Caco-2 (cell line): ENCODE measurements around the gene ARHGAP21. TPM values are rescaled to one million over a fixed set of nuclear protein-coding genes. Genes with fewer than 3 reads are reported as not detected.
A peak's percentile ranks its signal among the peaks of the same experiment; 100 is the strongest.

Experiments
- BruUV-seq: library from RNA; stranded (reverse); fragments of 400-500 nt; replicated peaks from 2 replicates; lab custom pipeline; 2021; lab: Mats Ljungman, UMichigan
- CTCF ChIA-PET: fragments of 300-600 bp; sonication (Branson Sonifier 250); formaldehyde crosslinking; loops from one replicate; lab custom pipeline; 2022; ENCODE audit warnings: antibody characterized with exemption; lab: Charles Lee
- POLR2A ChIA-PET: fragments of 300-600 bp; sonication (Branson Sonifier 250); formaldehyde crosslinking; loops from one replicate; lab custom pipeline; 2022; ENCODE audit warnings: antibody characterized with exemption; lab: Charles Lee
- DNase-seq, 2 experiments: peaks; one replicate each; pipeline versions ENCODE4 v3.0.0 to v3.0.0-alpha.2; 2020 to 2022
- H3K27me3 ChIP-seq: replicated peaks from 2 replicates; pipeline ENCODE4 v1.6.0; 2011; ENCODE audit warnings: low read length; ENCODE audit not compliant: control insufficient read depth, insufficient read depth
- H3K36me3 ChIP-seq: 2 replicates; pipeline ENCODE4 v1.5.1; 2011; ENCODE audit warnings: low read length; ENCODE audit not compliant: control insufficient read depth, insufficient read depth
- H3K4me1 ChIP-seq: fragments of 250-450 bp; sonication (Bioruptor Pico); 2 replicates; pipeline ENCODE4 v1.5.1; 2020; ENCODE audit warnings: mild to moderate bottlenecking
- H3K4me3 ChIP-seq: 2 replicates; pipeline ENCODE4 v1.5.1; 2011; ENCODE audit warnings: low read depth, mild to moderate bottlenecking, control low read depth, low read length
- H3K9me3 ChIP-seq: fragments of 250-450 bp; sonication (Bioruptor Pico); 2 replicates; pipeline ENCODE4 v1.5.1; 2020; ENCODE audit warnings: mild to moderate bottlenecking, moderate library complexity
- H3K27ac Mint-ChIP-seq: one replicate; pipeline ENCODE4 v1.8.0; 2022; ENCODE audit warnings: mixed read lengths; ENCODE audit not compliant: unreplicated experiment
- H3K27me3 Mint-ChIP-seq: one replicate; pipeline ENCODE4 v1.8.0; 2022; ENCODE audit warnings: mixed read lengths; ENCODE audit not compliant: insufficient read depth, unreplicated experiment
- H3K36me3 Mint-ChIP-seq: one replicate; pipeline ENCODE4 v1.8.0; 2022; ENCODE audit warnings: mild to moderate bottlenecking, mixed read lengths; ENCODE audit not compliant: insufficient read depth, unreplicated experiment
- H3K4me1 Mint-ChIP-seq: one replicate; pipeline ENCODE4 v1.8.0; 2022; ENCODE audit warnings: low read depth, mixed read lengths; ENCODE audit not compliant: unreplicated experiment
- H3K4me3 Mint-ChIP-seq: one replicate; pipeline ENCODE4 v1.8.0; 2022; ENCODE audit warnings: mild to moderate bottlenecking, moderate library complexity, mixed read lengths; ENCODE audit not compliant: unreplicated experiment
- H3K9me3 Mint-ChIP-seq: one replicate; pipeline ENCODE4 v1.8.0; 2022; ENCODE audit warnings: mixed read lengths; ENCODE audit not compliant: unreplicated experiment
- CTCF ChIP-seq, 2 experiments: fragments of 200-600 bp in 1 of 2; IDR thresholded peaks; 1 replicate in 1 of 2; 2 replicates in 1 of 2; pipeline versions ENCODE4 v1.5.1 to v1.8.0; 2011 to 2022; ENCODE audit warnings: antibody characterized with exemption in 1 of 2, control low read depth in 1 of 2, inconsistent platforms in 1 of 2, low read depth in 1 of 2, low read length in 1 of 2, mild to moderate bottlenecking in 1 of 2, moderate library complexity in 1 of 2; ENCODE audit not compliant: insufficient read depth in 1 of 2, severe bottlenecking in 1 of 2, unreplicated experiment in 1 of 2
- intact Hi-C: fragments of 100-400 bp; cut with micrococcal nuclease; formaldehyde crosslinking; loops from one replicate; pipeline ENCODE4 v1.10.0; 2022; ENCODE audit not compliant: unreplicated experiment
- total RNA-seq: library from RNA; stranded (reverse); gene quantifications from 2 replicates; pipeline ENCODE4 v1.2.3, GENCODE V29; 2022

The ARHGAP21 gene
- total RNA-seq, 1 experiment from 2014 or later: 99.1 TPM

GRCh38 chr10:24554036-24554435 lies 169.7 kb downstream of the ARHGAP21 start:
- Histone ChIP-seq H3K9me3 (no peaks in the 10 kb centered on the region), H3K27me3 (no peaks in the 10 kb centered on the region), H3K36me3 (no peaks in the 10 kb centered on the region; the same call in 1 of the 2 replicates), H3K4me3 (no peak overlapping the region), H3K4me1 (0 out of 2 replicates have a peak, but pooled peaks cover 4% of the 10 kb centered on the region)
- Mint-ChIP-seq H3K4me3 (no peak overlapping the region), H3K27me3 (no peaks in the 10 kb centered on the region), H3K27ac (peak overlapping the region; percentile 7), H3K9me3 (no peaks in the 10 kb centered on the region), H3K36me3 (peaks cover 50% of the 10 kb centered on the region), H3K4me1 (peaks cover 8% of the 10 kb centered on the region)
- ChIA-PET POLR2A (interaction anchor here (0.5 kb wide), 1 partner anchor 235 kb away, joined by 3 read pairs; no protein-coding TSS in a partner anchor), CTCF (interaction anchor here (1.0 kb wide), 1 partner anchor 63 kb away, joined by 3 read pairs; no protein-coding TSS in a partner anchor)
- TF ChIP-seq CTCF (IDR thresholded peaks at IDR 0.05; ENCODE audit: insufficient read depth in 1 of 2, low read depth in 1 of 2, low read length in 1 of 2, severe bottlenecking in 1 of 2, unreplicated experiment in 1 of 2): no peak
- intact Hi-C loops: loop anchor here (5.0 to 10.0 kb wide), 2 partner anchors 347 to 1029 kb away; partner anchors contain the start of gene KIAA1217
- BruUV-seq: no TSS peak
- no peak for DNase-seq

GRCh38 chr10:24553051-24553612 lies 170.6 kb downstream of the ARHGAP21 start:
- Mint-ChIP-seq H3K36me3 (peaks cover 59% of the 10 kb centered on the region), H3K27ac (no peak overlapping the region), H3K4me3 (no peak overlapping the region), H3K4me1 (peaks cover 8% of the 10 kb centered on the region), H3K9me3 (no peaks in the 10 kb centered on the region), H3K27me3 (no peaks in the 10 kb centered on the region)
- Histone ChIP-seq H3K4me1 (0 out of 2 replicates have a peak, but pooled peaks cover 4% of the 10 kb centered on the region), H3K36me3 (no peaks in the 10 kb centered on the region; the same call in 1 of the 2 replicates), H3K27me3 (no peaks in the 10 kb centered on the region), H3K9me3 (no peaks in the 10 kb centered on the region), H3K4me3 (no peak overlapping the region)
- CTCF ChIA-PET: interaction anchor here (0.9 kb wide), 1 partner anchor 177 kb away, joined by 3 read pairs; no protein-coding TSS in a partner anchor
- DNase-seq: no peak
- TF ChIP-seq CTCF (IDR thresholded peaks at IDR 0.05; ENCODE audit: insufficient read depth in 1 of 2, low read depth in 1 of 2, low read length in 1 of 2, severe bottlenecking in 1 of 2, unreplicated experiment in 1 of 2): no peak
- intact Hi-C loops: loop anchor here (5.0 to 10.0 kb wide), 2 partner anchors 346 to 1028 kb away; partner anchors contain the start of gene KIAA1217
- no TSS peak for BruUV-seq
- POLR2A ChIA-PET: no interaction called here

- Mint-ChIP-seq H3K9me3 (no peaks in the 10 kb centered on the region), H3K4me1 (peaks cover 8% of the 10 kb centered on the region), H3K4me3 (no peak overlapping the region), H3K27me3 (no peaks in the 10 kb centered on the region), H3K27ac (peak overlapping the region; percentile 50), H3K36me3 (peaks cover 65% of the 10 kb centered on the region)
- Histone ChIP-seq H3K36me3 (no peaks in the 10 kb centered on the region; the same call in 1 of the 2 replicates), H3K9me3 (no peaks in the 10 kb centered on the region), H3K27me3 (no peaks in the 10 kb centered on the region), H3K4me3 (no peak overlapping the region), H3K4me1 (0 out of 2 replicates have a peak, but pooled peaks cover 4% of the 10 kb centered on the region)
- intact Hi-C loops: loop anchor here (5.0 to 10.0 kb wide), 2 partner anchors 345 to 1028 kb away; partner anchors contain the start of gene KIAA1217
- BruUV-seq: no TSS peak
- POLR2A ChIA-PET: no interaction called here
- CTCF ChIA-PET: interaction anchor here (0.9 to 1.1 kb wide), 2 partner anchors 33 to 177 kb away, joined by 3 read pairs; no protein-coding TSS in a partner anchor
- peak; percentile 68 to 74 for TF ChIP-seq CTCF (IDR thresholded peaks at IDR 0.05; ENCODE audit: insufficient read depth in 1 of 2, low read depth in 1 of 2, low read length in 1 of 2, severe bottlenecking in 1 of 2, unreplicated experiment in 1 of 2)
- peak; percentile 95 to 97 for DNase-seq
Measured at GRCh38 chr10:24552346-24553016, 171.2 kb downstream of the ARHGAP21 start.
